Stimulated activated naive B cell treated with anti-CD40 and anti-IgM and Interleukin-4, amounts not matched to agents 10 μg/mL and 1 μg/mL and 100 μg/mL, for 72 hours (primary cell): Measurements from ENCODE around the gene DNAH1.

Experiments used
- ATAC-seq, 2 donors: fragments of 150-1000 bp; cut with Tn5 transposase; replicated peaks; 2 replicates each; pipeline ENCODE4 v1.10.0; 2021; ENCODE audit warnings: moderate library complexity in 1 of 2
- DNase-seq: peaks from one replicate; pipeline ENCODE4 v3.0.0; 2021
- H3K27ac Mint-ChIP-seq: one replicate; pipeline ENCODE4 v1.8.0; 2022; ENCODE audit warnings: mild to moderate bottlenecking, mixed read lengths
- H3K27me3 Mint-ChIP-seq, 2 donors: one replicate each; pipeline ENCODE4 v1.8.0; 2022; ENCODE audit warnings: mixed read lengths in 2 of 2
- H3K36me3 Mint-ChIP-seq, 2 donors: one replicate each; pipeline ENCODE4 v1.8.0; 2022; ENCODE audit warnings: mixed read lengths in 2 of 2, mild to moderate bottlenecking in 1 of 2
- H3K4me1 Mint-ChIP-seq, 2 donors: one replicate each; pipeline ENCODE4 v1.8.0; 2022; ENCODE audit warnings: mixed read lengths in 2 of 2, mild to moderate bottlenecking in 1 of 2
- H3K4me3 Mint-ChIP-seq, 2 donors: one replicate each; pipeline ENCODE4 v1.8.0; 2022; ENCODE audit warnings: mild to moderate bottlenecking in 2 of 2, mixed read lengths in 2 of 2, moderate library complexity in 1 of 2
- H3K9me3 Mint-ChIP-seq, 2 donors: one replicate each; pipeline ENCODE4 v1.8.0; 2022; ENCODE audit warnings: mixed read lengths in 2 of 2, mild to moderate bottlenecking in 1 of 2

Gene DNAH1

GRCh38 chr3:52349611-52350395 lies 33.7 kb downstream of the DNAH1 start:
- no peak overlapping the region for H3K4me3 Mint-ChIP-seq
- peaks cover 13 to 29% of the 10 kb centered on the region in 2 donors for H3K36me3 Mint-ChIP-seq

GRCh38 chr3:52350416-52350815 lies 34.3 kb downstream of the DNAH1 start:
- no peak overlapping the region for H3K4me3 Mint-ChIP-seq
- peaks cover 8 to 20% of the 10 kb centered on the region in 2 donors for H3K4me1 Mint-ChIP-seq

More at GRCh38 chr3:52349611-52350395, 33.7 kb downstream of the DNAH1 start:
- H3K4me1 Mint-ChIP-seq = peaks cover 8 to 20% of the 10 kb centered on the region in 2 donors
- peak overlapping the region; percentile 47 for H3K27ac Mint-ChIP-seq
- H3K27me3 Mint-ChIP-seq = no peaks in the 10 kb centered on the region
- no peak for ATAC-seq
- no peak for DNase-seq
- H3K9me3 Mint-ChIP-seq = no peaks in the 10 kb centered on the region

DNA sequence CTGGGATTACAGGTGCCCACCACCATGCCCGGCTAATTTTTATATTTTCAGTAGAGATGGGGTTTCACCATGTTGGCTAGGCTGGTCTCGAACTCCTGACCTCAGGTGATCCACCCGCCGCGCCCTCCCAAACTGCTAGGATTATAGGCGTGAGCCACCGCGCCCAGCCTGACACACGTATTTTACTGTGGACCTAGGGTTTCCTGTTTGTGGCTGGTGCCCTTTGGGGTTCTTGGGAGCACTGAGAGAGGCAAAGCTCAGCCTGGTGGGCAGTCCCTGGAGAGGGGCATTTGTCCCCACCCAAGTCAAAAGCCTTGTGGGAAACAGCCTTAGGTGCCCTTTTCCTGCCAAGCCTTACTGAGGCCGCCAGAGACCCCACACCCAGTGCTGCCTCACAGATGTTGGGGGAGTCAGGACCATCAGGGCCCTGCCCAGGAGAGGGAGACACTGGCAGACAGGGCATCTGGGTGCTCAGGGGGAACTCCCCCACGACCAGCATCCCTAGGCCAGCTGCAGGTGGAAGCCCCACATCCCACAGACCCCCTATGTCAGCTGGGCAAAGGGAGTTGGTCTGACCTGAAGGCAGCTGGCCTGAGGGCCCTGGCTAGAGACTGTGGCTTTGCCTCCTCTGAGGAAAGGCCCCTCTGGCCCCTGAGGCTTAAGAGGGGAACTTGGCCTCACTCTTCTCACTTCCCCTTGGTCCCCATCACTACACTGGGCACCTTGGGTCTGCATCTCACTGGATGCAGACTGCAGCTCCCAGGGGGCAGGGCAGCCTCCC lies 35.1 kb downstream of the DNAH1 start:
- Mint-ChIP-seq H3K36me3 (peaks cover 18 to 38% of the 10 kb centered on the region in 2 donors), H3K27me3 (no peaks in the 10 kb centered on the region), H3K27ac (no peak overlapping the region), H3K4me1 (peaks cover 8 to 20% of the 10 kb centered on the region in 2 donors), H3K4me3 (no peak overlapping the region), H3K9me3 (no peaks in the 10 kb centered on the region)
- DNase-seq (peak; percentile 27), ATAC-seq (peak; percentile 87 to 93)

More at GRCh38 chr3:52350416-52350815, 34.3 kb downstream of the DNAH1 start:
- Mint-ChIP-seq H3K27ac (no peak overlapping the region), H3K36me3 (peaks cover 18 to 34% of the 10 kb centered on the region in 2 donors), H3K27me3 (no peaks in the 10 kb centered on the region), H3K9me3 (no peaks in the 10 kb centered on the region)
- DNase-seq (no peak), ATAC-seq (peak; percentile 31 to 51)

- Mint-ChIP-seq H3K27me3 (no peaks in the 10 kb centered on the region), H3K27ac (no peak overlapping the region), H3K36me3 (peaks cover 18 to 38% of the 10 kb centered on the region in 2 donors), H3K9me3 (no peaks in the 10 kb centered on the region), H3K4me1 (peaks cover 8 to 20% of the 10 kb centered on the region in 2 donors), H3K4me3 (no peak overlapping the region)
- DNase-seq (no peak), ATAC-seq (no peak)
Observed at GRCh38 chr3:52351762-52352368, 35.7 kb downstream of the DNAH1 start.

GRCh38 chr3:52352566-52352965 lies 36.4 kb downstream of the DNAH1 start:
- H3K4me3 Mint-ChIP-seq = no peak overlapping the region
- H3K9me3 Mint-ChIP-seq = no peaks in the 10 kb centered on the region
- H3K36me3 Mint-ChIP-seq = peaks cover 18 to 38% of the 10 kb centered on the region in 2 donors
- H3K27ac Mint-ChIP-seq = no peak overlapping the region
- H3K4me1 Mint-ChIP-seq = peaks cover 8 to 20% of the 10 kb centered on the region in 2 donors
- ATAC-seq (no peak), DNase-seq (no peak)
- H3K27me3 Mint-ChIP-seq = no peaks in the 10 kb centered on the region

- Mint-ChIP-seq H3K36me3 (peaks cover 18 to 42% of the 10 kb centered on the region in 2 donors), H3K27ac (no peak overlapping the region), H3K4me1 (peaks cover 8 to 20% of the 10 kb centered on the region in 2 donors), H3K4me3 (no peak overlapping the region), H3K9me3 (no peaks in the 10 kb centered on the region), H3K27me3 (no peaks in the 10 kb centered on the region)
- no peak for DNase-seq
- no peak for ATAC-seq
Observed at GRCh38 chr3:52353291-52353855, 37.3 kb downstream of the DNAH1 start.

- no peak for ATAC-seq
- Mint-ChIP-seq H3K9me3 (no peaks in the 10 kb centered on the region), H3K27me3 (no peaks in the 10 kb centered on the region)
Observed at GRCh38 chr3:52354676-52355075, 38.6 kb downstream of the DNAH1 start.

GRCh38 chr3:52355526-52355925 lies 39.4 kb downstream of the DNAH1 start:
- Mint-ChIP-seq H3K9me3 (no peaks in the 10 kb centered on the region), H3K27ac (no peak overlapping the region), H3K4me3 (no peak overlapping the region), H3K27me3 (no peaks in the 10 kb centered on the region), H3K4me1 (peaks cover 3 to 15% of the 10 kb centered on the region in 2 donors), H3K36me3 (peaks cover 20 to 46% of the 10 kb centered on the region in 2 donors)
- DNase-seq (no peak), ATAC-seq (no peak)

More at GRCh38 chr3:52354676-52355075, 38.6 kb downstream of the DNAH1 start:
- peaks cover 20 to 42% of the 10 kb centered on the region in 2 donors for H3K36me3 Mint-ChIP-seq
- H3K4me1 Mint-ChIP-seq = peaks cover 8 to 20% of the 10 kb centered on the region in 2 donors
- no peak for DNase-seq
- no peak overlapping the region for H3K27ac Mint-ChIP-seq
- no peak overlapping the region for H3K4me3 Mint-ChIP-seq

GRCh38 chr3:52356126-52356525 lies 40.0 kb downstream of the DNAH1 start:
- Mint-ChIP-seq H3K27ac (no peak overlapping the region), H3K36me3 (peaks cover 20 to 46% of the 10 kb centered on the region in 2 donors), H3K9me3 (no peaks in the 10 kb centered on the region), H3K4me3 (no peak overlapping the region), H3K4me1 (peaks cover 3 to 9% of the 10 kb centered on the region in 2 donors), H3K27me3 (no peaks in the 10 kb centered on the region)
- DNase-seq (no peak), ATAC-seq (no peak)

GRCh38 chr3:52357151-52358080 lies 41.3 kb downstream of the DNAH1 start:
- no peaks in the 10 kb centered on the region for H3K27me3 Mint-ChIP-seq
- DNase-seq = no peak
- H3K36me3 Mint-ChIP-seq = peaks cover 24 to 46% of the 10 kb centered on the region in 2 donors
- H3K4me3 Mint-ChIP-seq = no peak overlapping the region
- no peak for ATAC-seq
- H3K9me3 Mint-ChIP-seq = no peaks in the 10 kb centered on the region
- no peak overlapping the region for H3K27ac Mint-ChIP-seq
- H3K4me1 Mint-ChIP-seq = no peaks in the 10 kb centered on the region

DNA sequence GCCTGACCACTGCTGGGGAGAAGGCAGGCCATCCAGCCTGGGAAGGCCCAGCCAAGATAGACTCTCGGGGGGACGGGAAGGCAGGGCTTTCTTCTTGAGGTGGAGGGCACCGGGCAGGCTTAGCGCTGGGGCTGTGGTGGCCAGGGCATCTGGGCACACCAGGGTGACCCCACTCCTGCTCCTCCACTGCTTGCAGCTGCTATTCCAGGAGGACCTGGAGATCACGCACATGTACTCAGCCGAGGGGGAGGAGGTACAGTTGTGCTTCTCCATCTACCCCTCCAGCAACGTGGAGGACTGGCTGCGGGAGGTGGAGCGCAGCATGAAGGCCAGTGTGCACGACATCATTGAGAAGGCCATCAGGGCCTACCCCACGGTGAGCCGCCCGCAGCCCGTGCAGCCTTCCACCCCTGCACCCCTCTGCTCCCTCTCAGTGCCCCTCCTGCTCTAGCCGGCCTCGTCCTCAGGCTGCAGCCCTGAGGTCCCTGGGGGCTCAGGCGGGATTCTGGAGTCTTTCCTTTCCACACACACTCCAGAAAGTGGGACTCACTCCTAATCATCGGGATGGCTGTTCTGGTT lies 42.3 kb downstream of the DNAH1 start:
- no peak overlapping the region for H3K27ac Mint-ChIP-seq
- no peak for DNase-seq
- peaks cover 27 to 46% of the 10 kb centered on the region in 2 donors for H3K36me3 Mint-ChIP-seq
- no peaks in the 10 kb centered on the region for H3K27me3 Mint-ChIP-seq
- H3K4me3 Mint-ChIP-seq = no peak overlapping the region
- ATAC-seq = no peak
- no peaks in the 10 kb centered on the region for H3K4me1 Mint-ChIP-seq
- H3K9me3 Mint-ChIP-seq = no peaks in the 10 kb centered on the region

GRCh38 chr3:52359116-52359855 lies 43.2 kb downstream of the DNAH1 start:
- no peak overlapping the region for H3K4me3 Mint-ChIP-seq
- ATAC-seq = no peak

More at GRCh38 chr3:52359116-52359855, 43.2 kb downstream of the DNAH1 start:
- Mint-ChIP-seq H3K4me1 (no peaks in the 10 kb centered on the region), H3K9me3 (no peaks in the 10 kb centered on the region), H3K27ac (no peak overlapping the region), H3K36me3 (peaks cover 33 to 49% of the 10 kb centered on the region in 2 donors), H3K27me3 (no peaks in the 10 kb centered on the region)
- no peak for DNase-seq
